GM18520 (cell line): ENCODE results near the gene STX12.
"Not testable (repeated sequence)": the region's sequence is repeated elsewhere in the genome, so short reads cannot be mapped to it uniquely, and the experiment has no call there.

ENCODE experiments used
- ATAC-seq: cut with Tn5 transposase; IDR thresholded peaks from one replicate; pipeline ENCODE4 v1.9.1; 2021; ENCODE audit not compliant: unreplicated experiment

The STX12 gene

DNA sequence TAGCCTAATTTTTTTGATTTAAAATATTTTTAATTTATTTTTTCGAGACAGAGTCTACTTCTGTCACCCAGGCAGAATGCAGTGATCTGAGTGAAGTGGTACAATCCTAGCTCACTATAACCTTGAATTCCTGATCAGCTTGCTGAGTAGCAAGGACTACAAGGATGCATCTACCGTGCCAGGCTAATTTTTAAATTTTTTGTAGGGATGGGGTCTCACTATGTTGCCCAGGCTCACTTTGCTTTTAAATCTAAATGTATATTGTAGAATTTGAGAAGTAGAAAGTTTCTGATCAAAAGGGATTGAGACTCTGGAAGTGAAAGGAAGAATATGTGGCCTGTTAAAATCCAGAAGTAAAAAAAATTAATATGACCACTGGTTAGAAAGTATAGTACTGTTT, 1.6 kb downstream of the STX12 start:
- no peak for ATAC-seq

DNA sequence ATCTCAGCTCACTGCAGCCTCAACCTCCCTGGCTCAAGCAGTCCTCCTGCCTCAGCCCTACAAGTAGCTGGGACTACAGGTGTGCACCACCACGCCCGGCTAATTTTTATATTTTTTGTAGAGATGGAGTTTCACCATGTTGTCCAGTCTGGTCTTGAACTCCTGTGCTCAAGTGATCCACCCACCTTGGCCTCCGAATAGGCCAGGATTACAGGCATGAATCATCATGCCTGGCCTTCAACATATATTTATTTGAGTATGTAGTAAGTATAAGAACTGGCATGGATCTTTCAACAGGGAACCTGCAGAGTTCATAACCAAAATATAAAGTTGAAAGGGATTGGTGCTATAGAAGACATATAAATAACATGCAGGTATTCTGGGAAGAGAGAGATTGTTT, 2.3 kb downstream of the STX12 start:
- ATAC-seq, result not testable (repeated sequence)

DNA sequence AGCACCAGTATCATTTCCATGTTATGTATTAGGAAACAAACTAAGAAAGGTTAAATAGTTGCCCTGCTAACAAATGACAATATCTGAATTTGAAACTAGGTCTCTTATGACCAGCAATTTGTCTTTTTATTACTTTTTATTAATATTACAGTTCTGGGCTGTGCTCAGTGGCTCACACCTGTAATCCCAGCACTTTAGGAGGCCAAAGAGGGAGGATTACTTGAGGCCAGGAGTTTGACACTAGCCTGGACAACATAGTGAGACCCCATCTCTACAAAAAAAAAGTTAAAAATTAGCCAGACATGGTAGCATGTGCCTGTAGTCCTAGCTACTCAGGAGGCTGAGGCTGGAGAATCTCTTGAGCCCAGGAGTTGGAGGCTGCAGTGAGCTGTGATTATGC, 3.3 kb downstream of the STX12 start:
- ATAC-seq, result not testable (repeated sequence)

DNA sequence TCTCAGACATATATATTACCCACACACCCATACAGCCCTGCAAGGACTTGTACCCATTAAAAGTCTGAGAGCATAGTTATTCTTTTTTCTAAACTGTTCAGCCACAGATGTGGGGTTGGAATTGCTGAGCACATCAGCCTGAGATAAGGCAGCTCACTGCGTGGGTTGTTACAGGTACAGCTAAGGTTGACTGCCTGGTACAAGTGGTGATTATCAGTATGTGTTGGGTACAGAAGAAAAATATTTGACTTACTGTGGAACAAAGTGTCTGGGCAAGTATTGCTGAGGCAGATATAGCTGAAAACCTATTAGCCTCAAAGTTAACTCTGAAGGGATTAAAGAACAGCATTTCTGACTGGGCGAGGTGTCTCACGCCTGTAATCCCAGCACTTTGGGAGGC, 5.0 kb downstream of the STX12 start:
- no peak for ATAC-seq

DNA sequence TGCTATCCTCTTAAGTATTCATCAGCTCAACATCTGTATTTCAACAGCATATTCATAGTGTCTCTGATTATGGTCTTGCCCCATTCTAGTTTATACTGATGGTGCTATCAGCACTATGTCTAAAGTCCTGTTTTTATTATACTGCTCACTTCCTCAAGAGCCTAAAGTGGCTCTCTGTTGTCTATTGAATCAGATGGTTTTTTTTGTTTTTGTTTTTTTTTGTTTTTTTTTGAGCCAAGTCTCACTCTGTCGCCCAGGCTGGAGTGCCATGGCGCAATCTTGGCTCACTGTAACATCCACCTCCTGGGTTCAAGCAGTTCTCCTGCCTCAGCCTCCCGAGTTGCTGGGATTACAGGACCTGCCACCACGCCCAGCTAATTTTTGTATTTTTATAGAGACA, 6.1 kb downstream of the STX12 start:
- no peak for ATAC-seq

DNA sequence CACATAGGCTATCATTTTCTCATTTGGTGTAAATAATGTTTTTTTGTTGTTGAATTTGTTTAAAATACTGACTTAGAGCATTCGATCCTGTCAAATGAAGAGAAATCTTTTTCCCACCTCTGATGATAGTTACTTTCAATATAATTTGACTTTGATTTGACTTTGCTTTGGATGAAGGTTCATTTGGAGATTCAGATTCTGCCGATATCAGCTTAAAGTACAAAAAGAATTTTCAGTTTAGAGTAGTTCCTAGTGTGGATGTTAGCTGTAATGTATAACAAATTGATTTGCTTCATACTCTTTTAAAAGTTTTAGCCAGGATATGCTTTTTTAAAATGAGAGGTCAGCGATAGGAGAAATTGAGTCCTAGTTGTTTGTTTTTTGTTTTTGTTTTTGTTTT, 9.9 kb downstream of the STX12 start:
- no peak for ATAC-seq

DNA sequence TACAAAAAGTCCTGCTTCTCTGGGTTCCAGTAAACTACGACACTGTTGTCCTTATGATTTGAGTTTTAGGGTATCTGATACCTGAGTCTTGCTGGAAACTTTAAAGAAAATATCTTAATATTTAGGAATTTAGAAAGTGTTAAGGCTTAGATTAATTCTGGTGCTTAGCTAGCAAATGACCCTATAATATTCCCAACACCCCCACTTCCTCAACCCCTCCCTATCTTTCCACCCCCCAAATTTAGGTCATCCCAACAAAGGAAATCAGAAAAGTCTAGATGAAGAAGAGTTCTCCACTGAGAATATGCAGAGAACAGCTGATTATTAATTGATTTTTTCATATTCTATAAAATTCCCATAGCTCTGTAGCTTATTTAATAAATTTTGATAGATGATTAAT, 11.7 kb downstream of the STX12 start:
- ATAC-seq, result no peak

DNA sequence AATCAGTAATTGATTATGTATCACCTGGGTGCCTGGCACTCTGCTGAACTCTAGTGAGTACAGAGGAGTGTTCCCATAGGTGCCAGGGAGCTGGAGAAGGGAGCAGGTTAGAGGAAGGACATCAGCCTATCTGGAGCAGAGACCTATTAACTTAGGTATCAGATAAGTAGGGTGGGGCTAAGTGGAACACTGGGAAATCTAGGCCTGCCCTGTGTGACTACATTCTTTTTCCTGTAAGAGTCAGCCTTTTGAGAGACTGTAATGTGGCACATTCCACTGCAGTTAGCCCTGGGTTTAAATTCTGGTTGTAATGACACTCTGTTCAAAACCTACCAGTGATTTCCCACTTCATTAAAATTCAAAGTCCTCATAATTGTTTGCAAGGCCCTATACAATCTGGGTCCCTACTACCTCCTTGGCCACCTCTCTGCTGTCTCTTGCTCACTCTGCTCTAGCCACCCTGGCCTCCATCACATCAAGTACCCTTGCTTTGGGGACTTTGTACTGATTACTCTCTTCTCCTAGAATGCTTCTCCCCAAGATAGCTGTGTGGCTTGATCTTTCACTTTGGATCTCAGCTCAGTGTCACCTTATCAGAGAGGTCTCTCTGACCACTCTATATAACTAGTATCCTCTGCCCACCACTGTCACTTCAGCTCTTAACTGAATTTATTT, 12.9 kb downstream of the STX12 start:
- ATAC-seq, result no peak

DNA sequence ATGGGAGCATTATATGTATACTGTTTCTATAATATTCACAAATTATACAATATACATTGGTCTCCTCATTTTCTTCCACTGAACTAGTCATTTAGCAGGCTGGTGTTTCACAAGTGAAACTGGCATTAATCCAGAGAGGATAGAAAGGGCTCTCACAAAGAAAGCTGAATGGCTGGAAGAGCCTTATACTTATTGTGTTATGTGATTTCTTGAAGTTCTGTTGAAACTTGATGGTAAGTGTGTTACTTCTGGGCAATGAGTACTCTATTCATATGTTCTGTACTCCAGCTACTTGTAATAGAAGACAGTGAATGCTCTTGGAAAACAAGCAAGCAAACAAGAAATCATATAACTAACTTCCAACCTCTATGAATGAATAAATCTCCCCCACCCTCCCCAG, 14.9 kb downstream of the STX12 start:
- no peak for ATAC-seq

DNA sequence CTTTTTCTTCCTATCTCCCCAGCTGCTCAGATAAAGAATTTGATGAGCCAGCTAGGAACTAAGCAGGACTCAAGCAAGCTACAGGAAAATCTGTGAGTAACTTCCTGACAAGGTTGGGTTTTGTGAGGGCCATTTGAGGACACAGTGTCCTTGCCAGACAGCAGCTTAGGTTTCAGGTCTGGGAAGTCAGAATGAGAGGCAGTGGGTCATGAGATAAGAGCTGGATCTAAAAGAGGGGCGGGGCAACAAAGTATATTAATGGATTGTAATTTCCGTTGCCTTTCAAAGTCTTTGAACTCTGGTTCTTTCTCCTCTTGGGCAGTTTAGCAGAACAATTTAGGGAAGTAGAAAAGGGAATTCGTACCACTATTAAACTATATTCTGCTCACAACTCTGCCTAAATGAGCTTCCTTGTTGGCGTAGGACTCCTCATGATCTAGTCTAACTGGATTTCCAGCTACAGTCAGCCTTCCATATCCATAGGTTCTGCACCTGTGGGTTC, 16.6 kb downstream of the STX12 start:
- ATAC-seq, result no peak

DNA sequence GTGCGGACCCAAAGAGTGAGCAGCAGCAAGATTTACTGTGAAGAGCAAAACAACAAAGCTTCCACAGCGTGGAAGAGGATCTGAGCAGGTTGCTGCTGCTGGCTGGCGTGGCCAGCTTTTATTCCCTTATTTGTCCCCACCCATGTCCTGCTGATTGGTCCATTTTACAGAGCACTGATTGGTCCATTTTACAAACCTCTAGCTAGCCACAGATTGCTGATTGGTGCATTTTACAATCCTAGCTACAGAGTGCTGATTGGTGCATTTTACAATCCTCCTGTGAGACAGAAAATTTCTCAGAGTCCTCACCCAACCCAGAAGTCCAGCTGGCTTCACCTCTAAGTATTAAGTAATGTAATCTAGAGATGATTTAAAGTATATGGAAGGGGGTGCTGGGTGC, 17.3 kb downstream of the STX12 start:
- not testable (repeated sequence) for ATAC-seq

DNA sequence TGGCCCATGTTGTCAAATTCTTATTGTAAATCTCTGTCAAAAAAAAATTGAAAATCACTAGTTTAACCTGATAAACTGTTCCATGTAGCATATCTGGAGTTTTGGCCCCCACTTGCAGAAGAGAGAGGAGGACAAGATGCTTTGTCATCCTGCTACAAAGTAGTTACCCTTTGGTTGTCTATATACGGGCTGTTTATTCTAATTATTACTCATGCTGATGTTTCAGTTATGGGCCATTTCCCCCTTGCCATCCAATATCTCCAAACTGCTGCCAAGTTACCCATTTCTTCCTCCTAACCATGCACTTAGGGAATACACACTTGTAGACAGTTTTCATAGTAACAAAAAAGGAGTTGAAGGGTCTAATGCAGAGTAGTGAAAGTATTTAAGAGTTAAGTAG, 22.6 kb downstream of the STX12 start:
- ATAC-seq, result no peak

DNA sequence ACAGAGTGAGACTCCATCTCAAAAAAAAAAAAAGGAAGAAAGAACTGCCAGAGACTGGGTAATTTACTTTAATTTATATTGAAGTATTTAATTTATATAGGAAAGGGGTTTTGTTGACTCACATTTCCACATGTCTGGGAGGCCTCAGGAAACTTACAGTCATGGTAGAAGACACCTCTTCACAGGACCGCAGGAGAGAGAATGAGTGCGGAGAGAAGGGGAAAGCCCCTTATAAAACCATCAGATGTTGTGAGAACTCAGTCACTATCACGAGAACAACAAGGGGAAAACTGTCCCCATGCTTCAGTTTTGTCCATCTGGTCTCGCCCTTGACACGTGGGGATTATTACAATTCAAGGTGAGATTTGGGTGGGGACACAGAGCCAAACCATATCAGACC, 31.8 kb downstream of the STX12 start:
- no peak for ATAC-seq

DNA sequence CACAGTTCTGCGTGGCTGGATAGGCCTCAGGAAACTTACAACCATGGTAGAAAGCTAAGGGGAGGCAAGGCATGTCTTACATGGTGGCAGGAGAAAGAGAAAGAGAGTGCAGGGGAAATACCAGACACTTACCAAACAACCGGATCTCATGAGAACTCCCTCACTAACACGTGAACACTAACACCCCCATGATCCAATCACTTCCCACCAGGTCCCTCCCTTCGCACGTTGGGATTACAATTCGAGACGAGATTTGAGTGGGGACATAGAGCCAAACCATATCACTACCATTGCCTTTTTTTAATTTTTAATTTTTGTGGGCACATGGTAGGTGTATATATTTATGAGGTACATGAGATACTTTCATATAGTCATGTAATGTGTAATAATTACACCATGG, 33.7 kb downstream of the STX12 start:
- ATAC-seq, result no peak

DNA sequence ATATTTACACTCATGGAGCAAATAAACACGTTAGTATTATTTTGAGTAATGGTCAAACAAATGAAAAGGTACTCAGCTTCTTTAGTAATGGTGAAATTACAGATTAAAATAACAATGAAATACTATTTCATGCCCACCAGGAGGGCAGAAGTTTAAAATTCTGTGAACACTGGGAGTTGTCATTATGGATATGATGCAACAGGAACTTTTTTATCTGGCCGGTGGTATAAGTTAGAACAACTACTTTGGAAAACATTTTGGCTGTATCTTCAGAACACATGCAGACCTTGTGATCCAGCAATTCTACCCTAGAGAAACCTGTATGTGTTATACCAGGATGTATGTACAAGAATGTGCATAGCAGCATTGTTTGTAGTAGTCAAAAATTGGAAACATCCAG, 34.4 kb downstream of the STX12 start:
- no peak for ATAC-seq

DNA sequence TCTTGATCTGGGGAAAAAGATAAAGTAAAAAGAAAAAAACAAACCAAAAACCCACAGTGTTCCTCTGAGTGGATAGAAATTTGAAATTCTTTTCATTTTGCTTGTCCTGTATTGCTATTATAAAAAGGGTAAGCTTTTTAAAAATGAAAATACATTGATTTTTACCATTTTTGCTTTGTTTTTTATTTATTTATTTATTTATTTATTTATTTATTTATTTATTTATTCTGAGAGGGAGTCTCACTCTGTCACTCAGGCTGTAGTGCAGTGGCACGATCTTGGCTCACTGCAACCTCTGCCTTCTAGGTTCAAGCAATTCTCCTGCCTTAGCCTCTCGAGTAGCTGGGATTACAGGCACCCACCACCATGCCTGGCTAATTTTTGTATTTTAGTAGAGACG, 35.1 kb downstream of the STX12 start:
- ATAC-seq, result not testable (repeated sequence)

DNA sequence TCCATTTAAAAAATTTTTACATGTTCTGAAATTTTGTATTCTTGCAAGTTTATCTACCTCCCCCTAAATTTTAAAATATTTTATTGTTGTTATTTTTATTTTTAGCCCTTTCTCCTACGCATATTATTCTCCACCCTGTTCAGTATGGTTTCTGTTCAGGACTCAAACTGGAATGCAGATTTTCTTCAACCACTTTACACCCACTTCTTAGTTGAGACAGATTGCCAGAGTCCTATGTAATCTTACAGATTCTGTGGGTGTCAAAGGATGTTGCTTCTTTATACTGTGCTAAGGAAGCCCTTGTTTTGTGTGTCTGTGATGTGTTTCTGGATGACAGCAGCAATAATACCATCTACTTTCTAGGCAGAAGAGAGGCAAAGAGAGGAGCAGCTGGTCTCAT, 36.9 kb downstream of the STX12 start:
- ATAC-seq, result no peak

DNA sequence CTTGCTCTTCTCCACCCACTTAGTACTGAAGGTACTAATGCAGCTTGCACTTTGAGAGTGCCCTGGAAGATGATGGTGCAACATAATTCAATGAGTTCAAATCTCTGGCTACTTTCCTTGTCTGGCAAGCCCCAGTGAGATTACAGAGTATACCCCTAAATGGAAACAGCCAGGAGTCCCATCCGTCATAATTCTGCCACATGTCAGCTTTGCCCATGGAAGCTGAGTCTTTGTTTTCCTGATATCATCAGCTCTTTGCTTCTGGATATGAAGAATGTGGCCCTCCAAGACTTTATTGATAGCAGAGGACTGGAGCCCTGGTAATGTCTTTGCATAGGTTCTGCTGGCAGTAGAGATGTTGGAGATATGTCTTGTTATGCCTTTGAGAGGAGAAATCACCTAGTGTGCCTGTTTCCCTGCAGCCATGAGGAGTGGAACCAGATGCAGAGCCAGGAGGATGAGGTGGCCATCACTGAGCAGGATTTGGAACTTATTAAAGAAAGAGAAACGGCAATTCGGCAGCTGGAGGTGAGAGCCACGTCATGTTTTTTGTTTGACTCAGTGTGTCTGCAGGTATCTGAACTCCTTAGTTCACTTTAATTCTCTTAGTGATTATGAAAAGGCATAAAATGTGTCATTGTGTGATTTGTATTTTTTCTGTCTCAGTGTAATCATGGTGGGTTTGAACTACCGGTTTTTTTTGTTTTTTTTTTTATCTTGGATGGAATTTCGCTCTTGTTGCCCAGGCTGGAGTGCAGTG, 38.9 kb downstream of the STX12 start:
- ATAC-seq, result no peak

DNA sequence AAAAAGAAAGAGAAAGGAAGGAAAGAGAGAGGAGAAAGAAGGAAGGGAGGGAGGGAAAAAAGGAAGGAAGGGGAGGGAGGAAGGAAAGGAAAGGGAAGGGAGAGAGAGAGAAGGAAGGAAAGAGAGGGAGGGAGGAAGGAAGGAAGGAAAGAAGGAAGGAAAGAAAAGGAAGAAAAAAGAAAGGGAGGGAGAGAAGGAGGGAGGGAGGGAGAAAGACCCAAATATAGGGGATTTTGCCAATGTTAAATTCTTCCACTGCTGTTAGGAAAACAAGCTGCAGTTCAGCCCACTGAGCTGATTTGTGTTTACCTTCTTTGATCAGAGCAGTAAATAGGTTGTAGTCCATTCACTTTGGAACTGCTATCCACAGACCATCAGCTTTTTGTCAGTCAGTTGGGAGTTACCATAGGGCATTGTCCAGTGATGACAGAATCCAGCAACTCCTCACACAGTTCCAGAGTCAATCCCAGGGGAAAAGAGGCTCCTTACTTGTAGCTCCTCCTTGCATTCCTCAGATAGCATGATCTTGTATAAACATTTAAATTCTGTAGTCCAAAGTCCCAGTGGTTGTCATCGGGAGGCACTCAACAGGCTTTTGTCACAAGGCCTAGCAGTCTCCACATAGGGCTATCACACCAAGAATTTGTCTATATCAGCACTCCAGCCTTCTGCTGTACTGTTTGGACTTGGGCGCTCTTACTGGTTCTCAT, 44.1 kb downstream of the STX12 start:
- no peak for ATAC-seq

DNA sequence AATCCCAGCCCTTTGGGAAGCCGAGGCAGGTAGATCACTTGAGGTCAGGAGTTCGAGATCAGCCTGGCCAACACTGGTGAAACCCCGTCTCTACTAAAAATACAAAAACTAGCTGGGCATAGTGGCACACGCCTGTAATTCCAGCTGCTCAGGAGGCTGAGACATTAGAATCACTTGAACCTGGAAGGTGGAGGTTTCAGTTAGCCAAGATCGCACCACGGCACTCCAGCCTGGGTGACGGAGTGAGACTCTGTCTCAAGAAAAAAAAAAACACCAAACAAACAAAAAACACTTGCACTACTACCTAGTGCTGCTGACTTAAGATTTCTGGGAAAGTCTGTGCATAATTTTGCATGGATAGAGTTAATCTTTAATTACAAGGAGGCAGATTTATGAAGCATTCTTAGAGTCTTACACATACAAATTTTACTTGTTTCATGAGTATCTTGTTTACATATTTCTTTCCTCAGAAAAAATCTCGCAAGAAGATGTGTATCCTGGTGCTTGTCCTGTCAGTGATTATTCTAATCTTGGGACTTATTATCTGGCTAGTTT, 48.8 kb downstream of the STX12 start:
- ATAC-seq, result no peak

DNA sequence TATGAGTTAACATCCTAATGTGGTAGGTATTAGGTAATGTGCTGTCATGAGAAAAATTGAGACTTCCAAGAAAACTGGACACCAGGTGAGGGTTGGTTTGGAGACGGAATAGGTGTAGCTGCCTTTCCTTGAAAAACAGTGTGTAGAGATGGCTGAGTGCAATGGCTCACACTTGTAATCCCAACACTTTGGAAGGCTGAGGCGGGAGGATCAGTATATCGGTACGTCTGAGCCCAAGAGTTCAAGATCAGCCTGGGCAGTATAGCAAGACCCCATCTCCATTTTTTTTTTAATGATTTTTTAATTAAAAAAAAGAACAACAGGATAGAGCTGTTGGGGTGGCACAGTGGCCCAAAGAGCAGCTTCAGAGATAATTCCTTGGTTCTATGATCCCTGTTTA, 50.8 kb downstream of the STX12 start:
- ATAC-seq, result no peak

DNA sequence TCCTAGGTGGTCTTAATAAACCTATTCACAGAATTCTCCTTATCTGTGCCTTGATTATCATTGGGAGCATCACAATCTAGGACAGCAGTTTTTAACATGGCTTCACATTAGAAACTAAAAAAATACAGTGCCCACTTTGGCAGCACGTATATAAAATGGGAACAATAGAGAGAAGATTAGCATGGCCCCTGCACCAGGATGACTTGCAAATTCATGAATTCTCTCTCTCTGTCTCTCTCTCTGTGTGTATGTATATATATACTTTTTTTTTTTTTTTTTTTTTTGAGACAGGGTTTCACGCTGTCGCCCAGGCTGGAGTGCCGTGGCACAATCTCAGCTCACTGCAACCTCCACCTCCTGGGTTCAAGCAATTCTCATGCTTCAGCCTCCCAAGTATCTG, 51.4 kb downstream of the STX12 start:
- ATAC-seq, result no peak
